GM23338 (cell line): ENCODE data around the gene TLE3. TPM values are rescaled to one million over a fixed set of nuclear protein-coding genes. Genes with fewer than 3 reads are reported as not detected.

ENCODE experiments used
- ATAC-seq: fragments of 200-7000 bp; cut with Tn5 transposase; 3 replicates; pipeline ENCODE4 v1.9.1; 2020
- DNase-seq: peaks from one replicate; pipeline ENCODE4 v3.0.0-alpha.2; 2015; ENCODE audit warnings: low spot score
- H2AFZ ChIP-seq: fragments of 200-600 bp; sonication (generic); 2 replicates; pipeline ENCODE4 v1.8.0; 2016; ENCODE audit warnings: antibody characterized with exemption, mild to moderate bottlenecking, moderate library complexity
- H3F3A ChIP-seq: fragments of 200-600 bp; sonication (generic); replicated peaks from 2 replicates; pipeline ENCODE4 v1.8.0; 2017; ENCODE audit warnings: antibody characterized with exemption, mixed run types, low read depth
- H3K27ac ChIP-seq: fragments of 200-600 bp; sonication (generic); 2 replicates; pipeline ENCODE4 v1.6.1; 2016; ENCODE audit warnings: low read depth
- H3K27me3 ChIP-seq: fragments of 200-600 bp; sonication (generic); 2 replicates; pipeline ENCODE4 v1.8.0; 2016; ENCODE audit warnings: mild to moderate bottlenecking, mixed run types, moderate library complexity; ENCODE audit not compliant: insufficient read depth
- H3K36me3 ChIP-seq: fragments of 200-600 bp; sonication (generic); 2 replicates; pipeline ENCODE4 v1.8.0; 2016; ENCODE audit warnings: mild to moderate bottlenecking; ENCODE audit not compliant: insufficient read depth
- H3K4me1 ChIP-seq: fragments of 200-600 bp; sonication (generic); 2 replicates; pipeline ENCODE4 v1.8.0; 2016; ENCODE audit warnings: mild to moderate bottlenecking, moderate library complexity; ENCODE audit not compliant: insufficient read depth
- H3K4me2 ChIP-seq: fragments of 200-600 bp; sonication (generic); 2 replicates; pipeline ENCODE4 v1.7.1; 2017; ENCODE audit warnings: mixed run types
- H3K4me3 ChIP-seq: fragments of 200-600 bp; sonication (generic); 2 replicates; pipeline ENCODE4 v1.6.1; 2016; ENCODE audit warnings: mixed run types
- H3K79me2 ChIP-seq: fragments of 200-600 bp; sonication (generic); replicated peaks from 2 replicates; pipeline ENCODE4 v1.8.0; 2017; ENCODE audit warnings: mild to moderate bottlenecking; ENCODE audit not compliant: insufficient read depth
- H3K9me2 ChIP-seq: fragments of 200-600 bp; sonication (generic); 2 replicates; pipeline ENCODE4 v1.8.0; 2017; ENCODE audit not compliant: insufficient read depth
- H4K20me1 ChIP-seq: fragments of 200-600 bp; sonication (generic); replicated peaks from 2 replicates; pipeline ENCODE4 v1.8.0; 2017; ENCODE audit warnings: mild to moderate bottlenecking; ENCODE audit not compliant: insufficient read depth
- H3K27ac Mint-ChIP-seq: 2 replicates; pipeline ENCODE4 v1.8.0; 2020; ENCODE audit warnings: inconsistent platforms, mild to moderate bottlenecking, moderate library complexity, mixed read lengths
- H3K27me3 Mint-ChIP-seq: 3 replicates; pipeline ENCODE4 v1.8.0; 2022; ENCODE audit warnings: low read depth, mild to moderate bottlenecking, moderate library complexity, mixed read lengths, inconsistent platforms; ENCODE audit not compliant: insufficient read depth, poor library complexity
- H3K36me3 Mint-ChIP-seq: 3 replicates; pipeline ENCODE4 v1.8.0; 2021; ENCODE audit warnings: low read depth, mild to moderate bottlenecking, inconsistent platforms, moderate library complexity, mixed read lengths
- H3K4me1 Mint-ChIP-seq: 3 replicates; pipeline ENCODE4 v1.8.0; 2020; ENCODE audit warnings: mild to moderate bottlenecking, inconsistent platforms, mixed read lengths
- H3K4me3 Mint-ChIP-seq: 3 replicates; pipeline ENCODE4 v1.8.0; 2021; ENCODE audit warnings: moderate library complexity, mild to moderate bottlenecking, inconsistent platforms, mixed read lengths
- H3K9me3 Mint-ChIP-seq: 3 replicates; pipeline ENCODE4 v1.8.0; 2020; ENCODE audit warnings: moderate library complexity, mild to moderate bottlenecking, inconsistent platforms, mixed read lengths
- NANOG ChIP-seq: IDR thresholded peaks from 2 replicates; pipeline ENCODE4 v1.6.1; 2016; ENCODE audit warnings: antibody characterized with exemption, borderline replicate concordance
- REST ChIP-seq: IDR thresholded peaks from one replicate; pipeline ENCODE4 v1.6.1; 2018; ENCODE audit warnings: antibody characterized with exemption; ENCODE audit not compliant: unreplicated experiment
- STAT1 ChIP-seq: IDR thresholded peaks from one replicate; pipeline ENCODE4 v1.6.1; 2016; ENCODE audit warnings: antibody characterized with exemption; ENCODE audit not compliant: unreplicated experiment
- polyA plus RNA-seq: library from polyadenylated mRNA; unstranded; fragments of >200 nt; fragmentation: Nextera tagmentation; extraction: Ambion mirVana; gene quantifications from 2 replicates; pipeline ENCODE4 v1.2.1, GENCODE V29; 2016
- total RNA-seq: library from RNA; depleted of rRNA; stranded (reverse); fragments of >200 nt; shearing (Covaris generic); gene quantifications from 2 replicates; pipeline ENCODE4 v1.2.3, GENCODE V29; 2014
- TF ChIP-seq, protein P1 (sequence below): IDR thresholded peaks from 2 replicates; pipeline ENCODE4 v1.6.1; 2016; ENCODE audit warnings: antibody characterized with exemption
- TF ChIP-seq, protein P2 (sequence below), 2 experiments: fragments of 200-600 bp in 1 of 2; sonication (generic) in 1 of 2; conservative IDR thresholded peaks; 2 replicates each; pipeline versions ENCODE4 v1.5.1 to v1.6.1; 2016 to 2017; ENCODE audit warnings: antibody characterized with exemption in 2 of 2, low read depth in 2 of 2, mild to moderate bottlenecking in 2 of 2, moderate library complexity in 1 of 2

The TLE3 gene
- total and polyA plus RNA-seq, 2 experiments from 2014 or later, result 10.4 to 79.5 TPM

- Mint-ChIP-seq H3K27me3 (peaks cover 22% of the 10 kb centered on the region), H3K27ac (no peak overlapping the region), H3K4me1 (peaks cover 39% of the 10 kb centered on the region), H3K36me3 (no peaks in the 10 kb centered on the region), H3K9me3 (peaks cover 6% of the 10 kb centered on the region; the same call in 1 of the 3 replicates), H3K4me3 (no peak overlapping the region)
- Histone ChIP-seq H3K9me2 (no peaks in the 10 kb centered on the region), H4K20me1 (no peaks in the 10 kb centered on the region), H3K79me2 (no peaks in the 10 kb centered on the region), H3K4me1 (peaks cover 13% of the 10 kb centered on the region; the same call in 1 of the 2 replicates), H3K4me2 (no peak overlapping the region), H3K36me3 (no peaks in the 10 kb centered on the region), H2AFZ (0 out of 2 replicates have a peak overlapping the region, but pooled peaks have one; percentile 52), H3K27ac (no peak overlapping the region), H3K4me3 (no peak overlapping the region), H3F3A (no peaks in the 10 kb centered on the region), H3K27me3 (no peaks in the 10 kb centered on the region)
- TF ChIP-seq, protein P1, sequence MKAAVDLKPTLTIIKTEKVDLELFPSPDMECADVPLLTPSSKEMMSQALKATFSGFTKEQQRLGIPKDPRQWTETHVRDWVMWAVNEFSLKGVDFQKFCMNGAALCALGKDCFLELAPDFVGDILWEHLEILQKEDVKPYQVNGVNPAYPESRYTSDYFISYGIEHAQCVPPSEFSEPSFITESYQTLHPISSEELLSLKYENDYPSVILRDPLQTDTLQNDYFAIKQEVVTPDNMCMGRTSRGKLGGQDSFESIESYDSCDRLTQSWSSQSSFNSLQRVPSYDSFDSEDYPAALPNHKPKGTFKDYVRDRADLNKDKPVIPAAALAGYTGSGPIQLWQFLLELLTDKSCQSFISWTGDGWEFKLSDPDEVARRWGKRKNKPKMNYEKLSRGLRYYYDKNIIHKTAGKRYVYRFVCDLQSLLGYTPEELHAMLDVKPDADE, result no peak
- TF ChIP-seq STAT1 (no peak), REST (no peak)
- no peak for ATAC-seq
- no peak for DNase-seq
Measured at GRCh38 chr15:70014331-70014730, 83.4 kb downstream of the TLE3 start.

- TF ChIP-seq, protein P2, sequence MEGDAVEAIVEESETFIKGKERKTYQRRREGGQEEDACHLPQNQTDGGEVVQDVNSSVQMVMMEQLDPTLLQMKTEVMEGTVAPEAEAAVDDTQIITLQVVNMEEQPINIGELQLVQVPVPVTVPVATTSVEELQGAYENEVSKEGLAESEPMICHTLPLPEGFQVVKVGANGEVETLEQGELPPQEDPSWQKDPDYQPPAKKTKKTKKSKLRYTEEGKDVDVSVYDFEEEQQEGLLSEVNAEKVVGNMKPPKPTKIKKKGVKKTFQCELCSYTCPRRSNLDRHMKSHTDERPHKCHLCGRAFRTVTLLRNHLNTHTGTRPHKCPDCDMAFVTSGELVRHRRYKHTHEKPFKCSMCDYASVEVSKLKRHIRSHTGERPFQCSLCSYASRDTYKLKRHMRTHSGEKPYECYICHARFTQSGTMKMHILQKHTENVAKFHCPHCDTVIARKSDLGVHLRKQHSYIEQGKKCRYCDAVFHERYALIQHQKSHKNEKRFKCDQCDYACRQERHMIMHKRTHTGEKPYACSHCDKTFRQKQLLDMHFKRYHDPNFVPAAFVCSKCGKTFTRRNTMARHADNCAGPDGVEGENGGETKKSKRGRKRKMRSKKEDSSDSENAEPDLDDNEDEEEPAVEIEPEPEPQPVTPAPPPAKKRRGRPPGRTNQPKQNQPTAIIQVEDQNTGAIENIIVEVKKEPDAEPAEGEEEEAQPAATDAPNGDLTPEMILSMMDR (conservative IDR thresholded peaks at IDR 0.05; ENCODE audit: low read depth in 2 of 2), result no peak
- no peak for TF ChIP-seq NANOG
- TF ChIP-seq, protein P1, result no peak
- Mint-ChIP-seq H3K4me1 (peaks cover 39% of the 10 kb centered on the region), H3K9me3 (peaks cover 6% of the 10 kb centered on the region; the same call in 1 of the 3 replicates), H3K4me3 (no peak overlapping the region), H3K36me3 (no peaks in the 10 kb centered on the region), H3K27ac (no peak overlapping the region), H3K27me3 (peaks cover 22% of the 10 kb centered on the region)
- Histone ChIP-seq H3K4me1 (peaks cover 13% of the 10 kb centered on the region; the same call in 1 of the 2 replicates), H2AFZ (no peak overlapping the region), H3K4me3 (no peak overlapping the region), H3K9me2 (no peaks in the 10 kb centered on the region), H3K27me3 (no peaks in the 10 kb centered on the region), H3K79me2 (no peaks in the 10 kb centered on the region), H3F3A (no peaks in the 10 kb centered on the region), H3K27ac (no peak overlapping the region), H3K4me2 (no peak overlapping the region), H3K36me3 (no peaks in the 10 kb centered on the region), H4K20me1 (no peaks in the 10 kb centered on the region)
- no peak for ATAC-seq
- DNase-seq, result no peak
Measured at GRCh38 chr15:70013656-70014313, 83.9 kb downstream of the TLE3 start.
